Right ventricle myocardium superior (tissue), 1 donor: ENCODE measurements around the gene RPL41. TPM values are rescaled to one million over a fixed set of nuclear protein-coding genes. Genes with fewer than 3 reads are reported as not detected.

Experiments used
- ATAC-seq: fragments of 200-7000 bp; cut with Tn5 transposase; one replicate; pipeline ENCODE4 v1.9.1; 2020; ENCODE audit warnings: mild to moderate bottlenecking; ENCODE audit not compliant: poor library complexity
- DNase-seq: peaks from one replicate; pipeline ENCODE4 v3.0.0-alpha.2; 2020
- intact Hi-C: fragments of 100-400 bp; cut with DNase I; formaldehyde crosslinking; loops from one replicate; pipeline ENCODE4 v1.11.2; 2022
- total RNA-seq: library from RNA; stranded (reverse); fragmentation: NEBNext Ultra II Directional; extraction: Animal tissue kit (Norgen Biotek cat#: 25700); gene quantifications from one replicate; pipeline ENCODE4 v1.2.1, GENCODE V29; 2021
- donor health status: DM: no; HTN: yes; CAD: no; lungs with severe emphysema.

Gene RPL41
- total RNA-seq, 1 donor from 2014 or later: 1,888 TPM

DNA sequence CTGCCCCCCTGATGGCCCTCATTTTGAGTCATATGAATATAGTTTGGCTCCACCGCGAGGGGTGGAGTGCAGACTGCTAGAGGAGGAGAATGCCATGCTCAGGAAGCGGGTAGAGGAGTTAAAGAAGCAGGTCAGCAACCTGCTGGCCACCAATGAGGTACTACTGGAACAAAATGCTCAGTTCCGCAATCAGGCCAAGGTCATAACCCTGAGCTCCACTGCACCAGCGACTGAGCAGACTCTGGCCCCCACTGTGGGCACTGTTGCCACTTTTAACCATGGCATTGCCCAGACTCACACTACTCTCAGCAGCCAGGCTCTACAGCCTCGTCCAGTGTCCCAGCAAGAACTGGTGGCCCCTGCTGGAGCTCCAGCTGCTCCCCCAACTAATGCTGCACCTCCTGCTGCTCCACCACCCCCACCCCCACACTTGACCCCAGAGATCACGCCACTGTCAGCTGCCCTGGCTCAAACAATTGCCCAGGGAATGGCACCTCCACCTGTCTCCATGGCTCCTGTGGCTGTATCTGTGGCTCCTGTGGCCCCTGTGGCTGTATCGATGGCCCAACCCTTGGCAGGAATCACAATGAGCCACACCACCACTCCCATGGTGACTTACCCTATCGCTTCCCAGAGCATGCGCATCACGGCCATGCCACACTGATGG, 4.9 kb downstream of the RPL41 start:
- intact Hi-C loops: no loop called here
- ATAC-seq (no peak), DNase-seq (no peak)

- DNase-seq (no peak), ATAC-seq (no peak)
- intact Hi-C loops: no loop called here
Measured at GRCh38 chr12:56122637-56123036, 6.2 kb downstream of the RPL41 start.

- DNase-seq (no peak), ATAC-seq (no peak)
- intact Hi-C loops: no loop called here
Measured at GRCh38 chr12:56124133-56124532, 7.7 kb downstream of the RPL41 start.

GRCh38 chr12:56126732-56127239, 10.4 kb downstream of the RPL41 start:
- DNase-seq: no peak
- ATAC-seq: no peak
- intact Hi-C loops: loop anchor here (2.0 kb wide), 1 partner anchor 32 kb away; the partner anchor contains the start of gene MYL6

DNA sequence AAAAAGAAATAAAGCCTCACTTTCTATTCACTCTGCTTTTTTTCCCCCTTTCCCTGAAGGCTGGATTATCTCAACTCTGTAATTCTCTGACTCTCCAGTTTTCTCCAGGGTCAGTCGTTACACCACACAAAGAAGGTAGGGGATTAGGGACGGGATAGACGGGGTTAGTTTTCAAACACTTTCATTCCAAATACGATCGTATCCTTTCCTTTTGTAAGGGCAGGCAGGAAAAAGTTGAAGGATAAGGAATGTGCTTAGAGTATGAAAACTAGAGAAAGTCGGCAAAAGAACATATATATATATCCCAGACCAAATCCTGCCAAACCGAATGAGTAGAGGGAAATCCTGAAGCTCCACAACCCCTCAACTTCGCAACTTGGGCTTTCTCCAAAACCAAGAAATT, 11.1 kb downstream of the RPL41 start:
- ATAC-seq (no peak), DNase-seq (no peak)
- intact Hi-C loops: loop anchor here (2.0 kb wide), 1 partner anchor 31 kb away; the partner anchor contains the start of gene MYL6

GRCh38 chr12:56127888-56128669, 11.6 kb downstream of the RPL41 start, which contains the start of gene ESYT1:
Gene ESYT1 (plus strand): TSS chr12:56128267. CDS start chr12:56128320, 53 bp downstream.
- peak; percentile 98 for DNase-seq
- peak; percentile 94 for ATAC-seq
- intact Hi-C loops: loop anchor here (2.0 kb wide), 1 partner anchor 31 kb away; the partner anchor contains the start of gene MYL6

DNA sequence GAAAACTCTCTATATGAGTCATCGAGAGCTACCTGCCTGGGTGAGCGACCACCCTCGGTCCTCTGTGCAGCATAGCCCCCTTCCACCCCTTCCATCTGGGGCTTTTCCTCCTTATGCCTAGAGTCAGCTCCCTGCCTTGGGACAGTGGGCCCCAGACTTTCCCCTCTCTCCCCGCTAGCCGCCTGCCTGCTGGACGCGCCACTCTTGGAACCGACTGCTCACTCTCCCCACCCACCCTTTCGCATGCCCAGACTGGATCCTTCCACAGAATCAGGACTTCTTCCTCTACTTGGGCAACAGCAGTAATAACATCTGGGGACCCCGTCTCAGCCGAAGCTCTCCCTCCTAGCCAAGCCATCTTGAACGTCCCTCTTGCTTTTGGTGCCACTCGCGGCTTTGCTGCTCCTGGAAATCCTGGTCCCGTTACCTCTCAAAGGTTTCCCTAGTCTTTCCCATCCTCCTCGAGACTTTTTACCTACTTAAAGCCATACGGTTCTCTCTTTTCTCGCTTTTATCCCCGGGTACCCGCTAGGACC, 12.3 kb downstream of the RPL41 start:
- DNase-seq (no peak), ATAC-seq (peak; percentile 14)
- intact Hi-C loops: no loop called here

- DNase-seq (peak; percentile 81), ATAC-seq (peak; percentile 54)
- intact Hi-C loops: no loop called here
Measured at GRCh38 chr12:56129206-56129941, 12.9 kb downstream of the RPL41 start.

- intact Hi-C loops: no loop called here
- no peak for ATAC-seq
Measured at GRCh38 chr12:56129942-56130495, 13.6 kb downstream of the RPL41 start.

GRCh38 chr12:56130876-56131275, 14.4 kb downstream of the RPL41 start:
- intact Hi-C loops: no loop called here
- no peak for ATAC-seq
- DNase-seq: no peak

More at GRCh38 chr12:56129942-56130495, 13.6 kb downstream of the RPL41 start:
- no peak for DNase-seq

DNA sequence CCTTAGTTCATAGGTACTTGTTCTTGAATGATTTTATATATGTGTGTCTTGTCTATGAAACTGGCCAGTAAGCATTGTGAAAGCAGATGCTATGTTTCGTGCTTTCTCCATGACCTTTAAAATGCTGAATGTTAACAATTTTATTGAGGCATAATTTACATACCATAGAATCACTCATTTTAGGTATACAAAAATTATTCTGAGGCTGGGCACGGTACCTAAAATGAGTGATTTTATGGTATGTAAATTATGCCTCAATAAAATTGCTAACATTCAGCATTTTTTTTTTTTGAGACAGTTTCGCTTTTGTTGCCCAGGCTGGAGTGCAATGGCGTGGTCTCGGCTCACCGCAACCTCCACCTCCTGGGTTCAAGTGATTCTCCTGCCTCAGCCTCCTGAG, 18.5 kb downstream of the RPL41 start:
- ATAC-seq (no peak), DNase-seq (no peak)

DNA sequence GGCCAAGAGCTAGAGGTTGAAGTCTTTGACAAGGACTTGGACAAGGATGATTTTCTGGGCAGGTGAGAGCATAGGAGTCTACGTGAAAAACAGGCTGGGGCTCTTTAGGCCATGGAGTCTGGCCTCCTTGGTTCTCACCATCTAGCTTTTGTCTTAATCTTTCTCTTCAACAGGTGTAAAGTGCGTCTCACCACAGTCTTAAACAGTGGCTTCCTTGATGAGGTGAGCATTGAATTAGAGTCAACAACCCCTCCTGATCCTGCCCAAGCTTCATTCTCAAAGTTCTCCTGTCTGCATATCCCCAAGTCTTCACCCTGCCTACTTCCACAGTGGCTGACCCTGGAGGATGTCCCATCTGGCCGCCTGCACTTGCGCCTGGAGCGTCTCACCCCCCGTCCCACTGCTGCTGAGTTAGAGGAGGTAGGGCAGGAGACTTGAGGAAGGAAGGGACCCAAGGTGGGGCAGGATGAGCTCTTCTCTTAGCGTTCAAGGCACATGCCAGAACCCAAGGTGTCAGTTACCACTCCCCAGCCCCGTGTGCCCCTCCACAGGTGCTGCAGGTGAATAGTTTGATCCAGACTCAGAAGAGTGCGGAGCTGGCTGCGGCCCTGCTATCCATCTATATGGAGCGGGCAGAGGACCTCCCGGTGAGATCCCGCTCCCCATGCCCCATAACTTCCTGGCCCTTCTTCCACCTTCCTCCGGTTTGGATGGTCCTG, 21.6 kb downstream of the RPL41 start:
- ATAC-seq: no peak
- no peak for DNase-seq
- intact Hi-C loops: no loop called here

More for the DNA sequence above, 18.5 kb downstream of the RPL41 start:
- intact Hi-C loops: no loop called here

GRCh38 chr12:56141946-56142784, 25.7 kb downstream of the RPL41 start:
- DNase-seq (no peak), ATAC-seq (no peak)
- intact Hi-C loops: no loop called here

DNA sequence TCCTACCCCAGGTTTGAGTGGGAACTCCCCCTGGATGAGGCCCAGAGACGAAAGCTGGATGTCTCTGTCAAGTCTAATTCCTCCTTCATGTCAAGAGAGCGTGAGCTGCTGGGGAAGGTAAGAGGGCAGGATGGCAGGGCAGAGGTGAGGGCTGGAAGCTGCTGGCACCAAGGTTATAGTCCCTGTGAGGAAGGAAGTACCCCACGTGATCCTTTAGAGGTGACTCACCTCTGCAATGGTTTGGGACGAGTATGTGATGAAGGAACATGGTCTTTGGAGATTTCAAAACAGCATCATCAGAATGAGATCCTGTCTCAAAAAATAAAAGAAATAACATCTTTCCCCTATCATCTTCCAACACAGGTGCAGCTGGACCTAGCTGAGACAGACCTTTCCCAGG, 26.8 kb downstream of the RPL41 start:
- intact Hi-C loops: no loop called here
- no peak for ATAC-seq
- no peak for DNase-seq

DNA sequence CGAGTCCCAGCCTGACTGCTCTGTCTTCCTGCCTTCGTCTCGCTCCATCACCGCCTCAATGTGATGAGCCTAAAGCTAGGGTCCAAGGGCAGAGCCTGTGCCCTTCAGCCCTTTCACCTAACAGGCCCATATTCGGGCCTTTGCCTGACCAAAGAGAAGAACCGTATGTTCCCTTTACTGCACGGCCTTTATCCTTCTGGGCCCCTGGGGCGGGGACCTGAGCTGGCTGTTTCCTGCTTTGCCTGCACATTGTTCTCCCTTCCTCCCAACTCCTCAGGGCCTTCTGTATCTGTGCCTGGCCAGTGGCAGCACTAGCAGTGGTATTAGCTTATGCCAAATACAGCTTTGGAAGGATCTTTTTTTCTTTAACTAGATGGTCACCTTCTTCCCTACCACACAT, 27.4 kb downstream of the RPL41 start:
- ATAC-seq (peak; percentile 56), DNase-seq (peak; percentile 62)
- intact Hi-C loops: no loop called here

- intact Hi-C loops: no loop called here
- DNase-seq (no peak), ATAC-seq (no peak)
Measured at GRCh38 chr12:56145217-56145616, 28.8 kb downstream of the RPL41 start.
